GM19463 (cell line): Measurements from ENCODE around the gene SECISBP2.
A peak's percentile ranks its signal among the peaks of the same experiment; 100 is the strongest.
"Not testable (repeated sequence)": the region's sequence is repeated elsewhere in the genome, so short reads cannot be mapped to it uniquely, and the experiment has no call there.

Experiments
- ATAC-seq: cut with Tn5 transposase; IDR thresholded peaks from one replicate; pipeline ENCODE4 v1.9.1; 2021; ENCODE audit warnings: mild to moderate bottlenecking, moderate library complexity; ENCODE audit not compliant: unreplicated experiment

SECISBP2 gene

DNA sequence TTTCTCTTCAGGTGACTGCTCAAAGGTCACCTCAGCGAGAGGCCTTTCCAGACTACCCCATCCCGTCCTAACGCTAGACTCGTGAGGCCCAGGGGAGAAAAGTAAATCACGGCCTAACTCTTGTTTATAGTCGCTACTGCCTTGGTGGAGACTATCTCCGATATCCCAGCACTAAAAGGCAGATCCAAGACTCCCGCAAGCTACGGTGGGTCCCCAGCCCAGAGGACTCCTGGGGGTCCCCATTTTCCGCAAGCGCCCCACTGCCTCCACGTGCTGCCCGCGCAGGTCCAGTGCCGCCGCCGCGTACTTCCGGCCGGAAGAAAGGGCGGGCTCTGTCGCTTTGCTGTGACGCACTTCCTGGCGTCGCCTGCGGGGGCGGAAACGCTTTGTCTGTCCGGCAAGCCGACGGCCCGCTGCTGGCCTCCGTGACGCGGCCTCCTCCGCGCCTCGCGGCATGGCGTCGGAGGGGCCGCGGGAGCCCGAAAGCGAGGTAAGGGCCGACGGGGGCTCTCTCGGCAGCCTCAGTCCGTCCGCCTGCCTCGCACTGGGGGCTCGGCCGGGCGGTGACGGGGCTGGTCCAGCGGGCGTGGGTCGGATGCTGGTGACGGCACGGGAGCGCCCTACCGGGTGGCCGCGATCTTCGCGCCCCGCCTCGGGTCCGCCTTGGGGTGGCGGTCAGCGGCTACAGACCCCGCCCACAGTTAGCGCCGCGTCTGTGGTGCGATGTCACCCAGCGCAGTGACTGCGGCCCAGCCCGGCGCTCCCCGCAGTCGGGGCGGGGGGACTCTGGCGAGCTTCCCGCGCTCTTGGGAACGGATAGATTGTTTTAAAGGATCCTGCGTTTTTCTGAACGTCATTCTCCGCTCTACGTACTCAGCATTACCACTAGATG is at the start of gene SECISBP2:
SECISBP2 (plus strand) TSS at position 378 of the 892 bp plus-strand sequence; CDS start at position 455, 77 bp downstream.
- ATAC-seq = peak; percentile 91

- ATAC-seq = no peak
Observed at GRCh38 chr9:89273528-89274279, 44.6 kb upstream of the SECISBP2 start.

GRCh38 chr9:89274838-89275237 is 43.5 kb upstream of the SECISBP2 start:
- no peak for ATAC-seq

- not testable (repeated sequence) for ATAC-seq
Observed at GRCh38 chr9:89276040-89276439, 42.3 kb upstream of the SECISBP2 start.

DNA sequence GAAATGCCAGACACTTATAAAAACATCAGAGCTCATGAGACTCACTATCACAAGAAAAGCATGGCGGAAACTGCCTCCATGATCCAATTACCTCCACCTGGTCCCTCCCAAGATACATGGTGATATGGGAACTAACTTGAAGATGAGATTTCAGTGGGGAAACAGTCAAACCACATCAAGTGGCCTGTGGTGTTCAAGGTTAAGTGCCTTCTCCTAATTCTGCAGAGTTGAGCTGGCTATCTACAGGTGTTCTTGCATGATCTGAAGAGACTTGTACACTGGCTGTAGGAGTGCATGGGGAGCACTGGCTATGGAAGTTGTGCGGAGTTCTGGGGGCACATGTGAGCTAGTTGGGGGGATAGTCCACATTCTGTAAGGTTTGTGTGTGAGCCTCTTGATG is 41.3 kb upstream of the SECISBP2 start:
- no peak for ATAC-seq

GRCh38 chr9:89277454-89277853 is 40.8 kb upstream of the SECISBP2 start:
- peak; percentile 58 for ATAC-seq

DNA sequence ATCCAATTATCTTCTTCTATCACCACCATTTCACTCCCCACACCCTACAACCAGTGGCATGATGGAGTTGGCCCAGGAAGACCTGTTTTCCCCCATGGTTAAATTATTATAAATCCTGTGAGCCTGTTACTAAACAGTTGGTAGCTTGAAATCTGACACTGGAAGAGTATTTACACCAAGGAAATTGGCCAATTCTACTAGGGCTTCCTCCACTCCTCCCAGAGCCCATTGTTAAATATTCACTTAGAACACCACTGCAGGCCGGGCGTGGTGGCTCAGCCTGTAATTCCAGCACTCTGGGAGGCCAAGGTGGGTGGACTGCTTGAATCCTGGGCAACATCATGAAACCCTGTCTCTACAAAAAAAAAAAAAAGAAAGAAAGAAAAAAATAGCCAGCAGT is 39.7 kb upstream of the SECISBP2 start:
- no peak for ATAC-seq

GRCh38 chr9:89278997-89279739 is 39.1 kb upstream of the SECISBP2 start:
- no peak for ATAC-seq

DNA sequence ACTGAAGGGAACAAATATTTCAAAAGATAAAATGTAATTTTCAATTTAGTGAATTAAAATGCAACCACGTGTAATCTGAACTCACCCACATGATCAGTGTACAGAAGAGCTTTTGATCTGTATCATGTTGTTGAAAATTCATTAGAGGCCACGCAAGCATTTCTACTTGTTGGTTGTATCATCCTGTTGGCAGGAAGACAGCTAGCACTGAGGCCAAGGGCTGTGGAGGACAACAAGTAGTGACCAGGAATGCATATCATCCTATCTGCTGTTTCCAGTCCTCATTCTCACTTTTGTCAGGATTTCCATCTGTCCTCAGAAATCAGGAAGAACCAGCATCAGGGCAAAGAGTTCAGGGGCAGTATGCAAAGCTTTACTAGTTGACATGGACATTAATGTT is 37.2 kb upstream of the SECISBP2 start:
- ATAC-seq = no peak

DNA sequence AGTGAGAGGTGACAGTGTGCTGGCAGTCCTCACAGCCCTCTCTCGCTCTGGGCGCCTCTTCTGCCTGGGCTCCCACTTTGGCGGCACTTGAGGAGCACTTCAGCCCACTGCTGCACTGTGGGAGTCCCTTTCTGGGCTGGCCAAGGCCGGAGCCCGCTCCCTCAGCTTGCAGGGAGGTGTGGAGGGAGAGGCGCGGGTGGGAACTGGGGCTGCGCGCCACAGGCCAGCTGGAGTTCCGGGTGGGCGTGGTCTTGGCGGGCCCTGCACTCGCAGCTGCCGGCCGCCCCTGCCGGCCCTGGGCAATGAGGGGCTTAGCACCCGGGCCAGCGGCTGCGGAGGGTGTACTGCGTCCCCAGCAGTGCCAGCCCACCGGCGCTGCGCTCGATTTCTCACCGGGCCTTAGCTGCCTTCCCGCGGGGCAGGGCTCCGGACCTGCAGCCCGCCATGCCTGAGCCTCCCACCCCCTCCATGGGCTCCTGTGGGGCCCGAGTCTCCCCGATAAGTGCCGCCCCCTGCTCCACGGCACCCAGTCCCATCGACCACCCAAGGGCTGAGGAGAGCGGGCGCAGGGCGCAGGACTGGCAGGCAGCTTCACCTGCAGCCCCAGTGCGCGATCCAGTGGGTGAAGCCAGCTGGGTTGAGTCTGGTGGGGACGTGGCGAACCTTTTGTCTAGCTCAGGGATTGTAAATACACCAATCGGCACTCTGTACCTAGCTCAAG is 35.9 kb upstream of the SECISBP2 start:
- not testable (repeated sequence) for ATAC-seq

DNA sequence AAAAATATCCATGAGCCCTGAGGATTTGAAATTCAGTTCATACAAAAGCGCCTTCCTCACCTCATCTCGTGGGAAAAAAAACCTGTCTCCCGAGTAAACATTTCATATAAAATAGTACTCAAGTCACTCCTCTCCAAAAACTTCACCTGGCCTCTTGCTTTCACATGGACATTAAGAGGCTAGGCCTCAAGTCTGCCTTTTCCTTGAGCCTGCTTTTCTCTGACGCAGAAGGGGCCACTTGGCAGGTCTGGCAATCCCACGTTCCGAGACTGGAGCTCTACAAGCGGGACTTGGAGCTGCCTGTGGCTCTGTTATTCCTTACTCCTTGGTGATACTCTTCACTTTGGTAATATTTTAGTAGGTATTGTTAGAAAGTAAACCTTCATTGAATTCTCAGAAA is 34.2 kb upstream of the SECISBP2 start:
- no peak for ATAC-seq

DNA sequence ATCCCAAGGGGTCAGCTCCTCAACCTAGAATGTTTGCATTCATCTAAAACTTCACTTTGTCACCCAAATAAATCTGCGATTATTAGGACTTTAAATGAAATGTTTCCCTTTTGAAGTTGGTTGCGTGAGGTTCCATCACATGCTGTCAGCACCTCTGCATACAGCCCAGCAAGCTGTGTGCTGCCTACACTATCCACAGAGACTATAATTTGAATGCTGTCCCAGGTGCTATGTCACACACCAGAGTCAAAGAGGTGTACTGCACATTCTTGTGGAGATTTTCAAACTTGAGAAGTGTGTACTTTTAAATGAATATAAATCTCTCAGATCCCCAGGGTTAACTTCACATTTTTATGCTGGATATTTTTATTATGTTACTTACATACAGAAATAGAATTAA is 26.6 kb upstream of the SECISBP2 start:
- no peak for ATAC-seq

DNA sequence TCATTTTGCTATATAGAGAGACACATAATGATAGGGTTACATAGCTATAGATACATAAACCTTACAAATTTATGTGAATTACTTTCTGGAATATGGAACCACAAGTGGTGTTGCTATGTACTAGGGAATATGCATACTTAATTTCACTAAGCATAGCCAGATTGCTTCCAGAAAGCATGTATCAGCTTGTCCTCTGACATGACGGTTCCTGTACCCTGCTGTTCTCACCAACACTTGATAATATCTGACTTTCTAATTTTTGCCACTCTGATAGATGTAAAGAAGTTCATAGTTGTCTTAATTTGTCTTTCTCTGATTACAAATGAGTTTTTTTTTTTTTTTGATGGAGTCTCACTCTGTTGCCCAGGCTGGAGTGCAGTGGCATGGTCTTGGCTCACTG is 25.3 kb upstream of the SECISBP2 start:
- no peak for ATAC-seq

DNA sequence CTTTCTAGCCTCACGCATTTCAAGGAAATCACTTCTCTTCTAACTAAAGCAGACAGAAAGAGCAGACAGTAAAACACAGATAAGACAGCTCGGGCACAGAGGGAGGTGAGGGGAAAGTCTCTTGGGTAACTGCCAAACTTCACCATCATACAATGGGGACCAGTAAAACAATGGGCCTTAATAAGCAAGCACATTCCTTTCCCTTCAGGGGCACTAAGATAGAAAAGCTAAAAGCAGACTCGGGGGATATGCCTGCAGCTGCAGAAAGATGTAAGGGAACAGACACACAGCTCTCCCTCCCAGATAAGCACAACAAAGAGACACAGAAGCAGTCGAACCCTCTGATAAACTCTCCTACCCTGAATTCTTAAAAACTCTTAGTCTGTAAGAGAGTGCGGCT is 22.9 kb upstream of the SECISBP2 start:
- no peak for ATAC-seq

DNA sequence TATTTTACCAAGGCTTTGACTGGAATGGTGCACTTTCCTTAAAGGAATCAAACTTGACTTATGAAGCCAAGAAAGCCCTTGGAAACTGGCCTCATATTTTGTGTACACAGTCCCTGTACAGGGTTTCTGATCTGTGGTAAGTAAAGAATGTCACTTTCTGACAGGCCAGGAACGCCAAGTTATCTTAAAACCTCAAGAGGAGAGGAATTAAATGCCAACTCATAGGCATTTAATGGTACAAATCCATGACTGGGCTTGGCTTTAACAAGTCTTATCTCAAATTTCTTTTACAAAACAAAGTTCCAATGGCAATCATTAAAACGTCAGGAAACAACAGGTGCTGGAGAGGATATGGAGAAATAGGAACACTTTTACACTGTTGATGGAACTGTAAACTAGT is 16.3 kb upstream of the SECISBP2 start:
- ATAC-seq = not testable (repeated sequence)

- no peak for ATAC-seq
Observed at GRCh38 chr9:89304020-89304833, 14.1 kb upstream of the SECISBP2 start.

- no peak for ATAC-seq
Observed at GRCh38 chr9:89304834-89305188, 13.5 kb upstream of the SECISBP2 start.

DNA sequence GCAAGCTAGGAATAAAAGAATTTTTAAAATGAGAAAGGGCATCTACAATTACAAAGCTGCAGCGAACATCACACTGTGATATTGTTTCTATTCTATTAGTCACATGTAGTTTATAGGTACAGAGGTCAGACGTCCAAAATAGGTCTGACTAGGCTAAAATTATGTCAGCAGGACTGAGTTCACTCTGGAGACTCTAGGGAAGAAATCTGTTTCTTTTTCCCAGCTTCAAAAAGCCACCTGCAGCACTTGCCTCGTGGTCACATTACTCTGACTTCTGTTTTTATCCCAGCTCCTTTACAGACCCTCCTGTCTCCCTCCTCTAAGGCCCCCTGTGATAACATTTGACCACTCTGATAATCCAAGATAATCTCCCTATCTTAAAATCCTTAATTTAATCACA is 12.4 kb upstream of the SECISBP2 start:
- ATAC-seq = no peak

GRCh38 chr9:89309166-89309565 is 9.1 kb upstream of the SECISBP2 start:
- no peak for ATAC-seq
